Skeletal muscle tissue (tissue), 4 donors: ENCODE results near the gene PNMA6E. TPM values are rescaled to one million over a fixed set of nuclear protein-coding genes. Genes with fewer than 3 reads are reported as not detected.

Experiments
- H3K27ac ChIP-seq: one replicate; pipeline ENCODE4 v1.7.0; 2013; ENCODE audit warnings: mild to moderate bottlenecking, low read depth, low read length, inconsistent platforms
- H3K27me3 ChIP-seq, 3 donors: one replicate each; pipeline ENCODE4 v1.7.0; 2013; ENCODE audit warnings: low read length in 3 of 3; ENCODE audit not compliant: control insufficient read depth in 3 of 3, insufficient read depth in 3 of 3
- H3K36me3 ChIP-seq, 3 donors: one replicate each; pipeline ENCODE4 v1.7.0; 2013; ENCODE audit warnings: low read length in 3 of 3; ENCODE audit not compliant: control insufficient read depth in 3 of 3, insufficient read depth in 3 of 3
- H3K4me1 ChIP-seq, 3 donors: one replicate each; pipeline ENCODE4 v1.7.0; 2013; ENCODE audit warnings: low read length in 3 of 3, mild to moderate bottlenecking in 3 of 3; ENCODE audit not compliant: control insufficient read depth in 3 of 3, insufficient read depth in 3 of 3
- H3K4me3 ChIP-seq, 3 donors: one replicate each; pipeline ENCODE4 v1.7.0; 2013; ENCODE audit warnings: low read length in 3 of 3
- H3K9ac ChIP-seq, 3 donors: one replicate each; pipeline ENCODE4 v1.7.0; 2013; ENCODE audit warnings: low read length in 3 of 3, mild to moderate bottlenecking in 3 of 3, moderate library complexity in 2 of 3, low read depth in 1 of 3
- H3K9me3 ChIP-seq, 3 donors: one replicate each; pipeline ENCODE4 v1.7.0; 2013; ENCODE audit warnings: low read length in 3 of 3; ENCODE audit not compliant: control insufficient read depth in 3 of 3
- total RNA-seq: library from RNA; depleted of rRNA; stranded (reverse); fragments of >200 nt; gene quantifications from one replicate; pipeline ENCODE4 v1.2.3, GENCODE V29; 2014
- donor health status: Osteomylitis.

Gene PNMA6E
- total RNA-seq, 1 donor from 2014 or later: not detected

- Histone ChIP-seq H3K27ac (no peak overlapping the region), H3K9ac (no peak overlapping the region), H3K36me3 (no peaks in the 10 kb centered on the region), H3K27me3 (no peaks in the 10 kb centered on the region), H3K4me1 (no peaks in the 10 kb centered on the region), H3K4me3 (no peak overlapping the region), H3K9me3 (no peaks in the 10 kb centered on the region)
Measured at GRCh38 chrX:153379508-153379907, 21.6 kb downstream of the PNMA6E start.

- H3K4me1 ChIP-seq: no peaks in the 10 kb centered on the region
- H3K9me3 ChIP-seq: no peaks in the 10 kb centered on the region
- H3K27me3 ChIP-seq: no peaks in the 10 kb centered on the region
- H3K27ac ChIP-seq: no peak overlapping the region
- H3K4me3 ChIP-seq: no peak overlapping the region
- H3K9ac ChIP-seq: no peak overlapping the region
- no peaks in the 10 kb centered on the region for H3K36me3 ChIP-seq
Measured at GRCh38 chrX:153378607-153379006, 22.5 kb downstream of the PNMA6E start.

DNA sequence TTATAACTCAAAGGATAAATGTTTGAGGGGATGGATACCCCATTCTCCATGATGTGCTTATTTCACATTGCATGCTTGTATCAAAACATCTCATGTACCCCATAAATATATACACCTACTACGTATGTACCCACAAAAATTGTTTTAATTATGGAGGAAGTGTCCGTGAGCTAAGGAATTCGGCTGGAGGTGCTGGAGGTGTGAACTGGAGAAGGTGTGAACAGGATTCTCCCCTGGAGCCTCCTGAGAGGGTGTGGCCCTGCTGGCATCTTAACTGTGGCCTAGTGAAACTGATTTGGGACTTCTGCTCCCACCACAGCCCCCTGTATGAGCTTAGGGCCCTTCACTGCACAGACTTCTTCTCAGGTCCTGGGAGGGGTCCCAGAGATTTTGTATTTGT is 23.4 kb downstream of the PNMA6E start:
- Histone ChIP-seq H3K9ac (no peak overlapping the region), H3K4me3 (no peak overlapping the region), H3K27me3 (no peaks in the 10 kb centered on the region), H3K36me3 (no peaks in the 10 kb centered on the region), H3K4me1 (no peaks in the 10 kb centered on the region), H3K27ac (no peak overlapping the region), H3K9me3 (no peaks in the 10 kb centered on the region)

DNA sequence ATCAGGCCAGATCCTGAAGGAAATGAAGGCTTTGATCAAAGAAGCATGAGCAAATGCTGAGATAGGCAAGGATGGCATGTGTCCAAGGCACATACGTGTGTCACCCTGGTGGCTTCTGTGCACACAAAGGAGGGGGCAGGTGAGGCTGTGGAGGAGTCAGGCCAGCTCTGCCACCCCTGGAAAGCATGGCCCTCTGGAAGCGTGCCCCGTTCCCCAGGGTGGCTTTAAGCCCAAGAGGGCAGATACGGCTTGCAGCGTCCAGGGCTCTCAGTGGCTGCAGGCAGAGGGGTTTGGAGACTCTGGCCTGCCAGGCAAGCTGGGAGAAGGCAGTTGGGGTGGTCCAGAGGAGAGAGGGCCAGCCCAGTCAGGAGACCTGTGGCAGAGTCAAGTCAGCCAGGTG is 25.6 kb downstream of the PNMA6E start:
- Histone ChIP-seq H3K27ac (no peak overlapping the region), H3K4me1 (no peaks in the 10 kb centered on the region), H3K36me3 (no peaks in the 10 kb centered on the region), H3K4me3 (no peak overlapping the region), H3K9me3 (no peaks in the 10 kb centered on the region), H3K27me3 (peaks cover 0 to 5% (median 0%) of the 10 kb centered on the region in 3 donors), H3K9ac (no peak overlapping the region)

DNA sequence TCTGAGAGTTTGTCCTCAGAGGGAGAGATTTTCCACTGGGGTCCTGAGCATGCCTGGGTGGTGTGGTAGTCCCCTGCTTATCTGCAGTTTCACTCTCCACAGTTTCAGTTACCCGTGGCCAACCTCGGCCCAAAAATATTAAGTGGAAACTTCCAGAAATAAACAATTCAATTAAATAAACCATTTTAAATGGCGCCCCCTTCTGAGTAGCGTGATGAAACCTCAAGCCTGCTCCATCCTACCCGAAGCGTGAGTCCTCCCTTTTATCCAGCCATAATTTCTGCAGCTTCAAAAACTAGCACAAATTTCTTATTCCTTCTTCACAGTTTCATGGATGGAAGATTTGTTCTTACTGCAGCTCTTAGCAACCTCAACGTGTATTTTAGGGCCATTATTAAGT is 26.7 kb downstream of the PNMA6E start:
- Histone ChIP-seq H3K36me3 (no peaks in the 10 kb centered on the region), H3K4me3 (no peak overlapping the region), H3K4me1 (no peaks in the 10 kb centered on the region)

DNA sequence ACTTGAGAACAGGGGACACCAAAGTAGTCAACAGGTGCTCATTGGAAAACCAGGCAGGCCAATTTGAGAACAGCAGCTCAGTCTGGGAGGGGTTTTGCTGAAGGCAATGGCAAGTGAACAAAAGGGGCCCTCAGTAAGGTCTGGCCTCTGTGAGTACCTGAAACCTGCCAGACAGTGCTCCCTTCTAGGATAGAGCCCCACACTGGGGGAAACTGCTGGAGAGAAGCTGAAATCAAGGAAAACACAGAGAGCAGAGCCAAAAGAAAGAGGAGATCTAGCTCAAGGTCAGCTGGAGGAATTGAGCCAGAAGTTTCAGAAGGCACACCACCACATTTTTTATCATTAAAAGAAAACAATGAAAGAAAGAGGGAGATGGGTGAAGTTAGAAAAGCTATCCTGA is 28.2 kb downstream of the PNMA6E start:
- Histone ChIP-seq H3K9me3 (no peaks in the 10 kb centered on the region), H3K4me3 (no peak overlapping the region), H3K4me1 (no peaks in the 10 kb centered on the region), H3K9ac (no peak overlapping the region), H3K36me3 (no peaks in the 10 kb centered on the region), H3K27me3 (peaks cover 0 to 5% (median 0%) of the 10 kb centered on the region in 3 donors), H3K27ac (no peak overlapping the region)

More for the DNA sequence above, 26.7 kb downstream of the PNMA6E start:
- Histone ChIP-seq H3K27me3 (peaks cover 0 to 5% (median 0%) of the 10 kb centered on the region in 3 donors), H3K27ac (no peak overlapping the region), H3K9ac (no peak overlapping the region), H3K9me3 (no peaks in the 10 kb centered on the region)

DNA sequence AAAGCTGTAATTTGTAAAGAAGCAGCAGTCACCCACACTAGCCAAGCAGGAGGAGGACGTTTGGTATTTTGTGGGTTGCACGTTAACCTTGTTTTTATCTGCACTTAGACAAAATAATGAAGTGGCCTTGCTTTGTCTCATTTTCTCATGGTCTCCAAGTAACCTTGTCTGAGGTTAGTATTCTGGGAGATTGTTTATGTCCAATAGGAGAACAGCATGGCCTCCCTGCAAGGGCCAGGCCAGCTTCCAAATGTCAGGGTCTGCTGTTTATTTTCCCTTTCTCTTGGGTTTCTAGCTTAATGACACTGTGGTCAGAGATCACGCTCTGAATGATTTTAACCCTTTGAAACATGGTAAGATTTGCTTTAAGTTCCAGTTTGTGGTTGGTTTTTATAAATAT is 29.9 kb downstream of the PNMA6E start:
- H3K36me3 ChIP-seq: no peaks in the 10 kb centered on the region
- no peak overlapping the region for H3K9ac ChIP-seq

GRCh38 chrX:153370293-153371055 is 30.7 kb downstream of the PNMA6E start:
- Histone ChIP-seq H3K27me3 (peaks cover 0 to 5% (median 0%) of the 10 kb centered on the region in 3 donors), H3K36me3 (no peaks in the 10 kb centered on the region), H3K4me1 (no peaks in the 10 kb centered on the region), H3K27ac (no peak overlapping the region), H3K9ac (no peak overlapping the region), H3K4me3 (no peak overlapping the region), H3K9me3 (no peaks in the 10 kb centered on the region)

More for the DNA sequence above, 29.9 kb downstream of the PNMA6E start:
- no peak overlapping the region for H3K27ac ChIP-seq
- H3K4me3 ChIP-seq: no peak overlapping the region
- H3K27me3 ChIP-seq: peaks cover 0 to 5% (median 0%) of the 10 kb centered on the region in 3 donors
- H3K4me1 ChIP-seq: no peaks in the 10 kb centered on the region
- H3K9me3 ChIP-seq: no peaks in the 10 kb centered on the region

DNA sequence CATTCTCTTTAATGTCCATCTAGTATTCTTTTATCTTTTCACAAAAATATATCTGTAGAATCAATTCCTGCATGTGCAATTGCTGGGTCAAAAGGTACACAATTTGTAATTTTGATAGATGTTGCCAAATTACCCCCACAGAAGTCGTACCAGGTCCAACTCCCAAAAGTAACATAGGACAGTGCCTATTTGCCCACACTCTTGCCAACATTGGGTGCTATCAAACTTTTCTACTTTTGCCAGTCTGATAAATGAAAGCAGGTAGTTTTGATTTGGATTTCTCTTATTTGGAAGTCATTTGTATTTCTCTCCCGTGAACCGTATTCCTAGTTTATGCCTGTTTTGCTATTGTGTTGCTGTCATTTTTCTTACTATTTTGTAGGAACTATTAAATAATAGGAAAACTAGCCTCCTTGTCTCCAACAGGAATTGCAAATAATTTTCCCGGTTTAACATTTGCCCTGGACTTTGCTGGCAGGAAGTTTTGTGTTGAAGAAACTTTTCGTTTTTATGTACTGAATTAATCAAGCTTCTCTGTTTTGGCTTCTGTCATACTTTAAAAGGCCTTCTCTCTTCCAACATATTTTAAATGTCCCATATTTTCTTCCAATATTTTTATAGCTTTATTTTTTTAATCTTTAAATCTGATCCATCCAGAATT is 34.1 kb downstream of the PNMA6E start:
- no peaks in the 10 kb centered on the region for H3K9me3 ChIP-seq
- no peaks in the 10 kb centered on the region for H3K4me1 ChIP-seq
- H3K9ac ChIP-seq: no peak overlapping the region
- H3K27me3 ChIP-seq: peaks cover 0 to 5% (median 0%) of the 10 kb centered on the region in 3 donors
- no peak overlapping the region for H3K27ac ChIP-seq
- H3K4me3 ChIP-seq: no peak overlapping the region
- H3K36me3 ChIP-seq: no peaks in the 10 kb centered on the region

- H3K36me3 ChIP-seq: no peaks in the 10 kb centered on the region
- no peak overlapping the region for H3K9ac ChIP-seq
- no peak overlapping the region for H3K27ac ChIP-seq
- no peaks in the 10 kb centered on the region for H3K9me3 ChIP-seq
- peaks cover 0 to 7% (median 0%) of the 10 kb centered on the region in 3 donors for H3K27me3 ChIP-seq
- no peaks in the 10 kb centered on the region for H3K4me1 ChIP-seq
- H3K4me3 ChIP-seq: no peak overlapping the region
Measured at GRCh38 chrX:153366119-153366518, 35.0 kb downstream of the PNMA6E start.
